Smooth muscle cell of the coronary artery (primary cell): ENCODE measurements around the gene MARCHF4. TPM values are rescaled to one million over a fixed set of nuclear protein-coding genes. Genes with fewer than 3 reads are reported as not detected.

ENCODE experiments used
- total RNA-seq: library from RNA; depleted of rRNA; stranded (reverse); fragments of >200 nt; gene quantifications from 2 replicates; pipeline ENCODE4 v1.2.3, GENCODE V29; 2014; ENCODE audit warnings: low replicate concordance

The MARCHF4 gene
- 0.12 and 2.9 TPM in 2 replicates for total RNA-seq

GRCh38 chr2:216371721-216372702, at the start of gene MARCHF4:
Gene MARCHF4 (minus strand): TSS chr2:216372483. CDS start chr2:216370260, 2,223 bp downstream.

GRCh38 chr2:216412022-216412999, 40.0 kb upstream of the MARCHF4 start, which contains the start of gene SMARCAL1:
Gene SMARCAL1 (plus strand): TSS chr2:216412484. CDS start chr2:216414705, 2,221 bp downstream.

Other genes starting within 250 kb of the MARCHF4 start
- 9.0 and 10.7 TPM in 2 replicates for gene SMARCAL1, start 40.0 kb upstream of the MARCHF4 start, total RNA-seq
- 4,741 and 4,838 TPM in 2 replicates for gene RPL37A, start 126.4 kb upstream of the MARCHF4 start, total RNA-seq